Activated gamma-delta T cell treated with Interleukin-2 at 50 U/mL for 16 hours (primary cell): ENCODE results near the gene SDHB.
A peak's percentile ranks its signal among the peaks of the same experiment; 100 is the strongest.

Source experiments
- DNase-seq: peaks from one replicate; pipeline ENCODE4 v3.0.0-alpha.2; 2020

Gene SDHB

DNA sequence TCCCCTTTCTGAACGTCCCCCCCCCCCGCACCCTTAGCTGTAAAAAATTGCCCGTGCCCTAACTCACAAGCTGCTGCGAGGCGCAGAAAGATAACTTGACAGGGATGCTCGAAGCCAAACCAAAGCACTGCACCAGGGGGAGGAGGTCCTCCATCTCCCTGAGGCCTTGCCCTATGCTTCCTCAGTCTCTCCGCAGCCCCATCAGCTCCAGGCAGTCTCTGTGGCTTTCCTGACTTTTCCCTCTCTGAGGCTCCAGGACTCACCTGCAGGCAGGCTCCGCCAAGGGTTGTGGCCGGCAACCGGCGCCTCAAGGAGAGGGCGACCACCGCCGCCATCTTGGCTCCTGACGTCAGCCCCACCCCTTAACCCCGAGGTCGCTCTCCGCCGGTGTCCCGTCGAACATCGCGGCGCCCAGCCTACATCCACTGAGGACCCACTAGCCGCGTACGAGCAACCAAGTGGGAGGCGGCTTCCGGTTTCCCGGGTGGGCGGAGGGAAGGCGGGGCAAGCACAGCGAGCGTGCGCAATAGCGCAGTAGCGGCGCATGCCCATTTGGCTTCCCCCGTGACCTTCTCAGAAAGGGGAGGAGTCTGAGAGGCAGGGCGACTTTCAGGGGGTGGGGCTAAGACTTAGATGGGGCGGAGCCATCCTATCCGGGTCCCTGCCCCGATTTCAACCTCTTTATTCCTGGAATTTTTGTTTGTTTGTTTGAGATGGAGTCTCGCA is at the start of gene SDHB:
Gene SDHB, minus strand, starts transcription at position 348 of the 726 bp plus-strand sequence. Its CDS starts 13 bp downstream, at position 335.
- peak; percentile 98 for DNase-seq

DNA sequence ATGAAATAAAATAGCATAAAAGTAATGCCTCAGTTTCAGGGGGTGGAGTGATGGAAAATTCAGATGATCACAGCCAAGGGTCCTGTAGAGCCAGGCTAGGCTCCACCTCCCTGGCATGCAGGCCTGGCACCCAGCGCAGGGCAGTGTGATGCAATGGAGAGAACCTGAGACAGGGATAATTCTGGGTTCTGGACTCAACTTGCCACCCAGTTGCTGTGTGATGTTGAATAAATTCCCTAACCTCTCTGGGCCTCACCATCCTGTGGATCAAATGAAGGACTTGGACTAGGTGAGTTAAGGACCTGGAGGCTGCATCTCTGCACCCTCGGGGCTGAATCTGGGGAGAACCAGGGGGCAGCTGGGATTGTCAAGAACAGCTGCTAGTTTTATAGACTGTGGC is 48.4 kb upstream of the SDHB start:
- DNase-seq = no peak

DNA sequence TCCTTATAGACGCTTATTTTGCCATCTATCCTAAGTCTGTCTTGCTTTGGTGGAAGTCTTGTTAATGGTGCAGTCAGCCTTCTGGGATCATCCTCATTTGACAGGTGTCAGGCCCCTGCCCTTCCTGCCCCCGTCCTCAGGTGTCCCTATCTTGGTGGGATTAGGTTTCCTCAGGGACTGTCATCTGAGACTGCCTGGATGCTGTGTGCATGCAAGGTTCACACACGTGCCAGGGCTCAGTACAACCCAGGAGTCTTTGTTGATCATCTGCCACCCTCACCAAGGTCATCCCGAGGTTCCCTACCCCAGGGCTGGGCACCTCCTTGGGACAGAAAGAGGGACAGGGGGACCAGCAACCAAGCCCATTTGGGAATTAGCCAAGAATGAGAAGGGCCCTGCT is 47.4 kb upstream of the SDHB start:
- DNase-seq = no peak

DNA sequence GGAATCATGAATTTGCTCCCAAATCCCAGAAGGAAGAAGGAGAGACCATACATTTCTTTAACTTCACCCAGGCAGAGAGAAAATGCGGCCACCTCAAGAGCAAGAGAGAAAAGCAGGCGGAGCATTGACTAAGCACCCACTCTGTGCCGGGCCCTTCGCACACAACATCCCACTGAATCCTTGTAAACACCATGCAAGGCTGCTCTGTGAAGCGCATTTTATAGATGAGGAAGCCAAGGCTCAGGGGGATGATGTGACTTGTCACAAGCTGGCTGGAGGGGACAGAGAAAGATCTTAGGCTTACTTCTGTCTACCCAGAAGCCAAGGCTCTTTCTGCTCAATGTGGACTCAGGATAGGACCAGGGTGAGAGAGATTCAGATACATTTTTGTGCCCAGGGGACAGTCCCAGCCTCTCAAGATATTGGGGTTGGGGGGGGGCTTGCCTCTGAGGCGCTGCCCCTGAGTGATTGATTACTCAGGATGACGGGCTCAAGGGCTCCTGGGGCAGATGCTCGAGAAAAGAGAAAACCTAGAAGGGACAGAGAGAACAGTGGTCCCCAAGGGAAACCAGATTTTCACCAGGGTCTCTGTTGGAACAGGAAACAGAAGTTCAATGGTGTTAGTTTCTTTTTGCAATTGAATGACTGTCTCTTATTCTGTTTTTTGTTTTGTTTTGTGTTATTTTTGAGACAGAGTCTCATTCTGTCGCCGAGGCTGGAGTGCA is 45.9 kb upstream of the SDHB start:
- DNase-seq = no peak

DNA sequence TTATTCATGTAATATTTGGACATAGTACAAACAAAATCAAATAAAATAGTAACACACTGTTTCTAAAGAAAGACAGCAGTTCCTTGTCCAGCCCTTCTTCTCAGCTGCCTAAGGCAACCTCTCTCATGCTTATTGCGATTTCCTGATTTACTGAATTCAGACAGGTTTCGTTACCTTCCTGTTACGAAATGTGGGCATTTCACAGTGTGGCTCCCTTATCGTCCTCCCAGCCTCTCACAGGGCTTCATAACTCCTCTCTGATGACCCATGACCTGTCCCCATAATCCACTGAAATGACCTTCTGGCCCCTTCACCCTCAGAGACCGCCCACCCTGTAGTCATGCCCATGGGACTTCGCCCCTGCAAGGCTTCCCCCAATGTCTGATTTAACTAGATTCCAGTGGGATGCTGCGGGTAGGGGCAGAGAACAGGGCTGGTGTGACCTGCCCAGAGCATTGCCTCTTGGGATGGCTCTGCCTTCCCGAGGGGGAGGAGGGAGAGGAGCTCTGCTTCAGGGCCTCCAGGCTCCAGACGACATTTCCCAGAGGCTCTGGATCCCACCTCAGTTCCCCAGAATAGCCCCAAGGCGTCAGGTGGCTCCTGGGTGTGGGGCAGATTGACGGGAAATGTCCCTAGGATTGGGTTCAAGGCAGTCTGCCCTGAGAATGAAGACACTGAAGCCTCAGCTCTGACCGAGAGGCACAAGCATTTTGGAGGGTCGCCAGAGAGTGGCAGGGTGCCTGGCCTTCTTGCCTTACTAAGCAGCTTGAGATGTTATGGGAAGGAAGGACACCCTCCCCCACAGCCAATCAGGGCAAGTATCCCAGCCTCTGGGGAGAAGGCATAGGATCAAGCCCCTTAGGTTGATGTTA is 44.9 kb upstream of the SDHB start:
- no peak for DNase-seq

DNA sequence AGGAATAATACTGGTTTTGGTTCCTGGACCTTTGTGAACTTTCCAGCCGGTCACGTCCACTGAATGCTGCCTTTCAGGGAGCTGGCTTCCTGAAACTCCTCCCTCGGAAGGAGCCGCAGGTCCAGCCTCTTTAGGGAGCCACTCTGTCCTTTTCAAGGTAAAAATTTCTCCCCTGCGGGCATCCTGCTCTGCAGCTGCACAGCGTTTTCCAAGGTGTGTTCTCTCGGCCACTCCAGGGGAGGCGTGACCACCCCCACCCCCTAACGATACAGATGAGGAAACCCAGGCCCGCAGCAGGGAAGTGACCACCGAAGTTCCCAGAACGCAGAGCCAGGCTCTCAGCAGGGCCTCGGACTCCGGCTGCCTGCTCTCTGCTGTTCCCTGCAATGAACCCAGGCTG is 44.0 kb upstream of the SDHB start:
- DNase-seq = no peak

DNA sequence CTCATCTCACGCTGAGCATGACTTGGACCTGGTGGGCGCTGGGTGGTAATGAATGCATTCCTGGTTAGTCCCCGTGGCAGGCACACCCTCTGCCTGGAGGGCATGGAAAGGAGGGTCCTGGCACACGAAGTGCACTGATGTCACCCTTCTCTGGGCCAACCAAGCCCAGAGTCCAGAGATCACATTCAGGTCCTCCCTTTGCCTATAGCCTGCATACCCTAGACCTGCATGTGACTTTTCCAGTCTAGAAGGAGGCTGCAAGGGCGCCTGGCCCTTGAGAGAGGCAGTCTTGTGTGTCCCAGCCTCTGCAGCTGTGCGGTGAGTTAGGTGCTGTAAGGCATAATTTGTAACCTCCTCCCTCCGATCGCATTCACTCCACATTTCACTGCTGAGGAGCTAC is 43.3 kb upstream of the SDHB start:
- DNase-seq = no peak

DNA sequence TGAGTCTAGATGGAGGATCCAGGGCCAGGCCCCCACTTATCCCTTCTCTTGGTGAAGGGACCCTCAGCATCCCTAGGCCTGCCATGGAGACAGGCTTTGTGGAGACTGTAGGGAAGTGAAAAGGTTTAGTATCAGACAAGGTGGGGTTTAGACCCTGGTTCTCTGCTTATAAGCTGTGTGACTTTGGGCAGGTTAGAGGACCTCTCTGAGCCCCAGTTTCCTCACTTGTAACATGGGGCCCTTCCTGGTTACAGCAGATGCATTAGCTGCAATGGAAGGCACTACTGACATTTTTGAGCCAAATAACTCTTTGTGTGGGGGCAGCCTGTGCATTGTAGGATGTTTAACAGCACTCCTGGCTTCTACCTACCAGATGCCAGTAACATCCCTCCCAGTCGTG is 42.8 kb upstream of the SDHB start:
- DNase-seq = no peak

DNA sequence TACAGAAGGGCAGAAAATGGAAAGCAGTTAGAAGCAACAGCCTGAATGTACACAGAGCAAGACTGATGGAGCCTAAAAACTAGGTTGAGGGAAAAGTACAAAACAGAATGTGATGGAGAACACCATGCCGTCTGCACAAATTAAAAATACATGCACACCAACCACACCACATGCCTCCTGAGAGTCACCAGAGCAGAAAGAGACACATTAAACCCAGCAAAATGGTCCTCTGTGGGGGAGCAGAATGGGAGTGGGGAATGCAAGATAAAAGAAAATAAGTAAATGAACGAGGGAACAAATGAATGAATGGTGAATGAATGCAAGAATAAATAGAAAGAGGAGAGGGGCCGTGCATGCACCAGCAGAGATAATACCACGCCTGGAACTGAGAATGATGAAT is 41.3 kb upstream of the SDHB start:
- DNase-seq = no peak

DNA sequence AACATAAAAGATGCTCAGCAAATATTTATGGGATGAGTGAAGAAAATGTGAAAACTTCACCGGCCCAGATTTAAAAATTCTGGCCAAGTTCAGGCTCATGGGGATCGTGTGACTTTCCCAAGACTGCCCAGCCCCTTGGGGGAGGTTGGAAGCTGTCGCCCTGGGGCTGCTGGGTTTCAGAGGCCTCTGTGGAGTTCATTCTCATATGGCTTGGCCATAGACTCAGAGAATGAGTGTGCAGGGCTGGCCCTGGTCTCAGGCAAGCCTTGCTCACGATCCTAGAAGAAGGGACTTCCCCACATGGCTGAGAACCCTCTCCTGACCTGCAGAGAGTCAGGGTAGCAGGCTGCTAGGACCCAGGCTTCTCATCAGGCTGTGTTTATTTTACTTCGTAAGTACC is 40.8 kb upstream of the SDHB start:
- no peak for DNase-seq

DNA sequence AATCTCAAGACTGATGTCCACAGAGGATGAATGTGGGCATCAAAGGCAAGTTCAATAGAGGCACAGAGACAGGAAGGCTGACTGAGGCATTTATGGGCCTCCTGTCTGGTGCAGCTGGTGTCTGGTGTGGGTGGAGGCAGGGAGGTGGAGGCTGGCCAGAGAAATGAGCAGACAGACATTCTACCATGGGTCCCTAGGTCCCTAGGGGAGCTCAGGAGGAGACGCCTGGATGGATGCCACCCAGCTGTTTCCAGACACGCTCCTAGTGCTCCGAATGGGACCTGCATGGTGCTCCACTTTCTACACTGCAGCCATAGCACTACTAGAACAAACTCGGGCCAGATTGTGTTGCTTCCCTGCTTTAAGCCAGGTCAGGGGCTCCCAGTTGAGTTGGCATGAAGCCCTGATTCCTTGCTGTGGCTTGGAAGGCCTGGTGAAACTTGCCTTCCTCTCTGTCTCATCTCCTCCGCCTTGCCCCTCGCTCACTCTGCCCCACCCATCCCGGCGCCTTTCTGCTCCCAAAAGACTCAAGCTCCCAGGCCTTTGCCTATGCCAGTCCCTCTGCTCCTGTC is 40.1 kb upstream of the SDHB start:
- DNase-seq = no peak

DNA sequence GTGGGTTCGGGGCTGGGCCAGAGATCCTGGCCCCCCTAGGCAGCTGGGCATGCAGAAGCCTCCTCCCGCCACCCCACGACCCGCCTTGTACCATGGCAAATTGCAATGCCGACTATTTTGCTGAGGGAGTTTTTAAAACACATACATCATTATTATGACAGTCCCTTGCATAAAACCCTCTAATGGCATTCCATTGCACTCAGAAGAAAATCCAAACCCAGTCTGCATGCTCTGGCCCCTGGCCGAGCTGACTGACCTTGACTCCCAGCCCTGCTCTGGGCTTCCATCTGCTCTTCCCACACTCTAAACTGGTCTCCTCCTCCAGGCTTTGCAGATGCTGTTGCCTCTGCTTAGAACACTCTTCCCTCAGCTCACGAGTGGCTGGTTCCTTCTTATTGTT is 37.4 kb upstream of the SDHB start:
- DNase-seq = no peak

DNA sequence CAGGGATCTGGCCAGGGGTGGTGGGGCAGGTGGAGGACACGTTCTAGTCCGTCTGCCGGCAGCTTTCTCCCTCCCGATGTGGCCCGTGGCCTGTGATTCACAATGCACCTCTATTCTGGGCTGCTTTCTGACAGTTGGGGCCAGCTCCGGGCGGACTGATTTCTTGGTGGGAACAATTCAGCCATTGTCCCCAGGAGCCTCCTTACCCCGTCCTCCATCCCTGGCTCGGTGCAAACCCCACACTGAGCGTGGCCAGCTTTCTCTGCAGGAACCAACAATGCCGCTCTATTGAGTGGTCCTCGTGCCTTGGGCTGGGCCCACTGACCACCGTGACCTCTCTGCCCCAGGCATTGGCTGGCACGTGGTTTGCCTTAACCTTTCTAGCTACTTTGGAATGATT is 35.7 kb upstream of the SDHB start:
- no peak for DNase-seq

DNA sequence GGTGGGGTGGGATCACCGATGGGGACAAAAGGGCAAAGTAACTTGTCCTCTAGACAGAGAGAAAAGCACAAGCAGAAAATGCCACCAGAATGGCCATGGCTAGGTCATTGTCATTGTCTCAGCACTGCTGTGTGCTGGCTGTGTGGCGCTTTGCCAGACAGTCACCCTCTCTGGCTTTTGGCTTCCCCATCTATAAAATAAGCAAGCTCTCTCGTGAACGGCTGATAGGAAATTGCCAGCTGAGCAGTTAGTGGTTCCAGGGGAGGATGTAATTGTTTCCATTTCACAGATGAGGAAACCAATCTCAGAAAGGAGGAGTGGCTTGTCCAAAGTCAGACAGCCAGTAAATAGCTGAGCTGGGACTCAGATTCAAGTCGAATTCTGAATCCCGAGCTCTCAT is 32.9 kb upstream of the SDHB start:
- no peak for DNase-seq

DNA sequence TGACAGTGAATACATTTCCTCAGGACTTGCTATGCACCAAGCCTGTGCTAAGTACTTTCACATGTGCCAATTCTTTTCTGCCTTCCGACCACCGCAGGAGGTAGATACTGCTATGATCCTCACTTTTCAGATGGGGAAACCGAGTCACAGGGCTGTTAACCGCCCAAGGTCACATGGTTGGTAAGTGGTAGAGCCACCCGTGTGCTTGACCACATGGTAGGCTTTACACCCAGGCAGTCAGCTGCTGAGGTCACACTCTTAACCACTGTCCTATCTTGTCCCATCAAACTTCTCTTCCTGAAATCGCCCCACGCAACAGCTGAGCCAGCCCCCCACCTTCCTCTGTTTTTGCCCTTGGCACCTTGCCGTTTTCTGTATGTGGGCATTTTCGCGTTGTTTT is 31.0 kb upstream of the SDHB start:
- DNase-seq = no peak

DNA sequence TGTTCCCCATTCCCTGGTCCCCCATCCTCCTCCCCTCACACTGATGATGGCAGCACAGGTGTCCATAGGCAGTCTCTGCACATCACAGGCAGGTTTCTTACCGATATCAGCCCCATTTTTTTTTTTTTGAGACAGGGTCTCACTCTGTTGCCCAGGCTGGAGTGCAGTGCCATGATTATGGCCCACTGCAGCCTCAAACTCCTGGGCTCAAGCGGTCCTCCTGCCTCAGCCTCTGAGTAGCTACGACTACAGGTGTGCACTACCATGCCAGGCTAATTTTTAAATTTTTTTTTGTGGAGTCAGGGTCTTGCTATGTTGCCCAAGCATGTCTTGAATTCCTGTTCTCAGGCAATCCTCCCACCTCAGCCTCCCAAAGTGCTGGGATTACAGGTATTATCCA is 28.9 kb upstream of the SDHB start:
- no peak for DNase-seq

DNA sequence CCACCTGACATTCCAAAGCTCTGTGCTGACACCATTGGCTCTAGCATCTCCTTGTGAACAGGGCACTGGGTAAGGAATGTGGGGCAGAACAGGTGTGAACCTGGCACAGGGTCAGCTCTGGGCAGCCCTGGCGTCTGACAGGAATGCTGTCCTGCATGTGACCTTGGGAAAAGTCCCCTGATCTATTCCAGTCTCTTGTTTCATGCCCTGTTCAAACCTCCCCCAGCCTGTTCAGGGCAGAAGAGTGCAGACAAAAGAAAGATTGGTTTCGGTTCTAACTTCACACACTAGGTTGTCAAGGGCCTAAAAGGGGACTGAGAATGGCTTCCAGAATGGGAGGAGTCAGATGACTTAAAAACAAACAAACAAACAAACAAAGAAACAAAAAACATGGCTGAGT is 27.6 kb upstream of the SDHB start:
- DNase-seq = no peak

DNA sequence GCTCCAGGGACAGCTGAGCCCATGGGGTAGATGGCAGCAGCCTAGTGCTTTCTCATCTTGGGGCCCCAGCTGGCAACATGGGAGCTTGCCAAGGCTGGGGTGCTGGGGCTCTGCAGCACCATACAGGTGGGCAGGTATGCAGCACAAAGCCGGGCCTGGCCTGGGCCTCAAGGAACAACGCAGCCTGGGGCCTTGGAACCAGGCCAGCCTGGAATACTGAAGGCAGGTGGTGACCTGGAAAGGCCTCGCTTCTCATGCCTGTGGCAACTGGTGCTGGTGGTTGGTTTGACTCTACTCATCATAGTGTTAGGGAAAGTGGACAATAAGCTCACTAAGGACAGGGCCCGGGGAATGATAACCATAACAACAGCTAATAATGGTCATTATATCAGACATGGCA is 27.0 kb upstream of the SDHB start:
- no peak for DNase-seq

DNA sequence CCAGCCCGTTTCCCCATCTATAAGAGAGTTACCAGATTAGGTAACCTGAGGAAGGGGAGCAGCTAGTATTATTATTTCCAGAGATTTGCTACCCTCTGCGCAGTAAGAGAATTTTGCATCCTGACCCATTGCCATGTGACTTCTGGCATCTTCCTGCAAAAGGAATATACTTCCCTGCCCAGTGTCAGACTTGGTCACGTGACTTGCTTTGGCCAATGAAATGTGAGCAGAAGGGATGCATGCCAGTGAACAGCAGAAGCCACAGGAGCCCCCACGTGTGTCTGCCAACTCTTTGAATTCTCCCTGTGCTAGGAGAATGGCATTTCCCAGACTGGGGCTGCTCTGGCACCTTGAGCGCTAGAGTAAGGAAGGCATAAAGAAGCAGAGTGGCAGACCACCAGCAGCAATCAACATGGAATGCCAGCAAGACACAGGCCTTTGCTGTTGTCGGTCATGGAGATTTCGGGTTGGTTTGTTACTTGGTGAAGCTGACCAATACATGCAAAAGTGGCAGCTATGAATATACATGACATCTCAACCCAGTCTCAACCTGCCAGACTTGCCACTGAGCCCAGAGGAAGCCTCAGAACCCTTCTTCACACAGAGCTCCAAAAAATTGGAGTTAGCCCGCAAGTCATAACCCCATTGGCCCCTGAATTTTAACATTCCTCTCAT is 26.4 kb upstream of the SDHB start:
- DNase-seq = no peak

DNA sequence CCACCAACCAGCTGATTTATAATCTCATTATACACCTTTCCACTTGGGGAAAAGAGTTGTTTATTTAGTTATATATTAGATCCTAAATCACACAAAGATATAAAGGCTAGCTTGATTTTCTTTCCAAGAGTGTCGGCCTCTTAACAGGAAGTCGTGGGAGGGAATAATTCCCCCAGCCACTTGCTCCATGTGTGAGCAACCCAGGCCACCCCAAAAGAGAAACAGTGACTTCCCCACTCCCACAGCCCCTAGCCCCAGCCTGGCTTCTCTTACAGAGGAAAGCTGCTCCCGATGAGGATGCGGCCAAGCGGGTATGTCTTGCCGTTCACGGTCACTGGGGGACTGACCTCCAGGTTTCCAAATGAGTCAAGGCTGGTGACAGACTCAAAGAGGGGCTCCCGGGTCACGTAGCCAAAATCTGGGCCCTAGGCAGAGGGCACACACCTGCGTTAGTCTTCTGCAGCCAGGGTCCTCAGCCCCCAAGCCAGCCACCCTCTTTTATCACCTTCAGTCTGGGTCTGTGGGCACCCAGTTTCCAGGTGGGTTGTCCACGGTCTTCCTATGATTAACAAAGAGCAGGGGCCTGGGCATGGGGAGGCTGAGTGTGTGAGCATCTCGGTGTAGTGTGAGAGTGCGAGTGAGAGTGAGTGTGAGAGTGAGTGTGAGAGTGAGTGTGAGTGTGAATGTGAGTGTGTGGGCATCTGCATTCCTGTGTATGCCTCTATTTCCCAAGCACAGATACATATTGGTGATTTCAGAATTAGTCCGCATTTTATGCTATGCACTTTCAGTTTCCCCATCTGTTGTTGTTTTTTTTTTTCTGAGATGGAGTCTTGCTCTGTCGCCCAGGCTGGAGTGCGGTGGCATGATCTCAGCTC is 25.4 kb upstream of the SDHB start:
- DNase-seq = no peak

DNA sequence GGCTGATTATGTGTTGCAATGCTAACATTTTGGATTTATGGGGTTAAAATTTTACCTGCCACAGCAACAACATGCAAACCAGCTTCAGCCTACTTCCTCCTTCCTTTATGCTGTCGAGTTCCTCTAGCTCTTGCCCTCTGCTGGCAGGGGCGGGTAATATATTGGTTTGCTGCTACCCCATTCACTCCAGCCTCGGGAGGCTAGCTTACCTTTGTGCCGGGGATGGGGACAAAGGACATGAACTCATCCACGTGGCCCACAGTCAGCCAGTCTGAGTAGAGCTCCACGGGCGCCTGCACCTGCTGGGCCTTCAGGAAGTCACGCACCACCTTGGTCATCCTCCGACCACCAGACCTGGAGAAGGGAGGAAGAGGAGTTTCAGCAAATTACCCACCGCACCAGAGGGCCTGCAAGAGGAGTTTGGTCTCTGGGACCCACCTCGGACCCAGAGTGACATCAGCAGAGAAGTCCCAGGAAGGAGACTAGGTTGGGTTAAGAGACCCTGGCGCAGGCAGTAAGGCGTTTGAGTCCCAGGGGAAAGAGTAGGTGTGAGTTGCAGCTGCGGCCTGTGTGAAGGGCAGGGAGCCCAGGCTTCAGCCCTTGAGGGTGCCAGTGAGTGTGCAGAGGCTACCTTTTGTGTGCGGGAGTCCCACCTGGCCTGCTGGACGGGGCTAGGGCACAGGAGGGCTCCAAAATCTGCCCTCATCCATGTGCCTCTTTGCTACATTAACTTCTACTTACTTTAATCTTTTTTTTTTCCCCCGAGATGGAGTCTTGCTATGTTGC is 21.8 kb upstream of the SDHB start:
- DNase-seq = no peak
